Neural progenitor cell (in vitro differentiated cells): ENCODE data around the gene ATP10B. TPM values are rescaled to one million over a fixed set of nuclear protein-coding genes. Genes with fewer than 3 reads are reported as not detected.

ENCODE experiments used
- DNase-seq: peaks from one replicate; pipeline ENCODE4 v3.0.0-alpha.2; 2016; ENCODE audit warnings: low spot score
- H2AFZ ChIP-seq: fragments of 200-600 bp; sonication (generic); replicated peaks from 2 replicates; pipeline ENCODE4 v1.6.1; 2016; ENCODE audit warnings: antibody characterized with exemption
- H3F3A ChIP-seq: fragments of 200-600 bp; sonication (generic); 2 replicates; pipeline ENCODE4 v1.6.1; 2016; ENCODE audit warnings: antibody characterized with exemption, low read depth
- H3K27ac ChIP-seq: fragments of 200-600 bp; sonication (generic); 2 replicates; pipeline ENCODE4 v1.5.1; 2016; ENCODE audit warnings: mild to moderate bottlenecking
- H3K27me3 ChIP-seq: fragments of 200-600 bp; sonication (generic); 2 replicates; pipeline ENCODE4 v1.6.1; 2016; ENCODE audit warnings: mild to moderate bottlenecking, moderate library complexity
- H3K36me3 ChIP-seq: fragments of 200-600 bp; sonication (generic); 2 replicates; pipeline ENCODE4 v1.5.1; 2016
- H3K4me1 ChIP-seq: fragments of 200-600 bp; sonication (generic); 2 replicates; pipeline ENCODE4 v1.6.1; 2016; ENCODE audit warnings: mixed run types
- H3K4me2 ChIP-seq: fragments of 200-600 bp; sonication (generic); 2 replicates; pipeline ENCODE4 v1.6.1; 2016
- H3K4me3 ChIP-seq: fragments of 200-600 bp; sonication (generic); 2 replicates; pipeline ENCODE4 v1.5.1; 2016
- H3K79me2 ChIP-seq: fragments of 200-600 bp; sonication (generic); 2 replicates; pipeline ENCODE4 v1.6.1; 2016; ENCODE audit warnings: low read depth
- H3K9ac ChIP-seq: fragments of 200-600 bp; sonication (generic); 2 replicates; pipeline ENCODE4 v1.6.1; 2016
- H3K9me3 ChIP-seq: fragments of 200-600 bp; sonication (generic); 2 replicates; pipeline ENCODE4 v1.5.1; 2016; ENCODE audit warnings: low read depth
- H4K20me1 ChIP-seq: fragments of 200-600 bp; sonication (generic); 2 replicates; pipeline ENCODE4 v1.6.1; 2016; ENCODE audit warnings: low read depth
- H3K27ac Mint-ChIP-seq: 3 replicates; pipeline ENCODE4 v1.8.0; 2021; ENCODE audit warnings: mixed read lengths
- H3K27me3 Mint-ChIP-seq: 2 replicates; pipeline ENCODE4 v1.8.0; 2022; ENCODE audit warnings: low read depth, mild to moderate bottlenecking, inconsistent platforms, moderate library complexity, mixed read lengths; ENCODE audit not compliant: insufficient read depth
- H3K36me3 Mint-ChIP-seq: 3 replicates; pipeline ENCODE4 v1.8.0; 2021; ENCODE audit warnings: mixed read lengths
- H3K4me1 Mint-ChIP-seq: 3 replicates; pipeline ENCODE4 v1.8.0; 2021; ENCODE audit warnings: mixed read lengths
- H3K4me3 Mint-ChIP-seq: 3 replicates; pipeline ENCODE4 v1.8.0; 2021; ENCODE audit warnings: mild to moderate bottlenecking, moderate library complexity, mixed read lengths
- H3K9me3 Mint-ChIP-seq: 3 replicates; pipeline ENCODE4 v1.8.0; 2020; ENCODE audit warnings: mixed read lengths
- EZH2 ChIP-seq: fragments of 200-600 bp; sonication (generic); IDR thresholded peaks from 2 replicates; pipeline ENCODE4 v1.6.1; 2017; ENCODE audit warnings: antibody characterized with exemption, mild to moderate bottlenecking, moderate library complexity
- EZH2phosphoT487 ChIP-seq: fragments of 200-600 bp; sonication (generic); IDR thresholded peaks from 2 replicates; pipeline ENCODE4 v1.6.1; 2017; ENCODE audit warnings: antibody characterized with exemption
- total RNA-seq: library from RNA; depleted of rRNA; stranded (reverse); fragments of >200 nt; gene quantifications from 2 replicates; pipeline ENCODE4 v1.2.3, GENCODE V29; 2015; ENCODE audit warnings: low replicate concordance
- TF ChIP-seq, protein P1 (sequence below): fragments of 200-600 bp; sonication (generic); IDR thresholded peaks from 2 replicates; pipeline ENCODE4 v1.5.1; 2017; ENCODE audit warnings: antibody characterized with exemption, mild to moderate bottlenecking

The ATP10B gene
- total RNA-seq, 1 donor from 2014 or later: not detected

DNA sequence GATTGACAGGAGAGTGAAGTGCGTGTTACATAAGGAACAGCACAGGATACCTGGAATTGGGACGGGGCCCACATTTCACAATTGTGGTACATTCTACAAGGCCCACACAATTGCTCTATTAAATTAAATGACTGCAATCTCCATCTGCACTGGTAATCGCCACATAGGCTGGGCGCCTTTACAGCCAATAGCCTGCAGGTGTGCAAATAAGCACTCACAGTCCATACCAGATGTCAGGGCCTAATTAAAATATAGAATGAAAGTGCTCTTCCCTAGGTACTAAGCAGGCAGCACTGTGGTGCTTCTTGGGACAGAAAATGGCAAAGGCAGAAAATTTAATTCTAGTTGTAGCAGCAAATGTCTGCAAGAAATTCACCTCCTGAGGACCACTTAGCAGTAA lies 82.7 kb downstream of the ATP10B start:
- H2AFZ ChIP-seq: no peak overlapping the region
- no peaks in the 10 kb centered on the region for H3K27me3 ChIP-seq
- TF ChIP-seq, protein P1, sequence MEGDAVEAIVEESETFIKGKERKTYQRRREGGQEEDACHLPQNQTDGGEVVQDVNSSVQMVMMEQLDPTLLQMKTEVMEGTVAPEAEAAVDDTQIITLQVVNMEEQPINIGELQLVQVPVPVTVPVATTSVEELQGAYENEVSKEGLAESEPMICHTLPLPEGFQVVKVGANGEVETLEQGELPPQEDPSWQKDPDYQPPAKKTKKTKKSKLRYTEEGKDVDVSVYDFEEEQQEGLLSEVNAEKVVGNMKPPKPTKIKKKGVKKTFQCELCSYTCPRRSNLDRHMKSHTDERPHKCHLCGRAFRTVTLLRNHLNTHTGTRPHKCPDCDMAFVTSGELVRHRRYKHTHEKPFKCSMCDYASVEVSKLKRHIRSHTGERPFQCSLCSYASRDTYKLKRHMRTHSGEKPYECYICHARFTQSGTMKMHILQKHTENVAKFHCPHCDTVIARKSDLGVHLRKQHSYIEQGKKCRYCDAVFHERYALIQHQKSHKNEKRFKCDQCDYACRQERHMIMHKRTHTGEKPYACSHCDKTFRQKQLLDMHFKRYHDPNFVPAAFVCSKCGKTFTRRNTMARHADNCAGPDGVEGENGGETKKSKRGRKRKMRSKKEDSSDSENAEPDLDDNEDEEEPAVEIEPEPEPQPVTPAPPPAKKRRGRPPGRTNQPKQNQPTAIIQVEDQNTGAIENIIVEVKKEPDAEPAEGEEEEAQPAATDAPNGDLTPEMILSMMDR: no peak
- TF ChIP-seq EZH2phosphoT487 (no peak), EZH2 (no peak)
- H3K36me3 ChIP-seq: no peaks in the 10 kb centered on the region
- H3K9ac ChIP-seq: no peak overlapping the region
- no peak overlapping the region for H3K27ac ChIP-seq
- Mint-ChIP-seq H3K36me3 (no peaks in the 10 kb centered on the region), H3K9me3 (no peaks in the 10 kb centered on the region), H3K4me1 (peaks cover 12% of the 10 kb centered on the region), H3K27me3 (peaks cover 5% of the 10 kb centered on the region), H3K4me3 (no peak overlapping the region), H3K27ac (no peak overlapping the region)
- no peak for DNase-seq
- no peak overlapping the region for H3K4me3 ChIP-seq
- no peaks in the 10 kb centered on the region for H3K9me3 ChIP-seq
- H3K79me2 ChIP-seq: no peaks in the 10 kb centered on the region
- H3K4me1 ChIP-seq: peaks cover 18% of the 10 kb centered on the region
- peaks cover 11% of the 10 kb centered on the region for H3F3A ChIP-seq
- no peaks in the 10 kb centered on the region for H4K20me1 ChIP-seq
- no peak overlapping the region for H3K4me2 ChIP-seq

- no peak overlapping the region for H3K4me3 Mint-ChIP-seq
Observed at GRCh38 chr5:160767062-160767461, 84.9 kb downstream of the ATP10B start.

GRCh38 chr5:160760008-160760407 lies 92.0 kb downstream of the ATP10B start:
- Histone ChIP-seq H3K4me3 (no peak overlapping the region), H3K79me2 (no peaks in the 10 kb centered on the region), H3K4me1 (no peaks in the 10 kb centered on the region), H3F3A (no peaks in the 10 kb centered on the region), H2AFZ (no peak overlapping the region), H3K9ac (no peak overlapping the region), H3K9me3 (no peaks in the 10 kb centered on the region), H3K4me2 (no peak overlapping the region), H4K20me1 (no peaks in the 10 kb centered on the region), H3K27ac (no peak overlapping the region), H3K36me3 (no peaks in the 10 kb centered on the region), H3K27me3 (no peaks in the 10 kb centered on the region)
- Mint-ChIP-seq H3K27me3 (no peaks in the 10 kb centered on the region), H3K9me3 (peaks cover 4% of the 10 kb centered on the region), H3K27ac (no peak overlapping the region), H3K4me1 (no peaks in the 10 kb centered on the region), H3K36me3 (no peaks in the 10 kb centered on the region), H3K4me3 (no peak overlapping the region)
- no peak for DNase-seq
- TF ChIP-seq EZH2 (no peak), EZH2phosphoT487 (no peak)
- TF ChIP-seq, protein P1: no peak

More at GRCh38 chr5:160767062-160767461, 84.9 kb downstream of the ATP10B start:
- H3K9me3 ChIP-seq: no peaks in the 10 kb centered on the region
- H3K27me3 ChIP-seq: no peaks in the 10 kb centered on the region
- no peaks in the 10 kb centered on the region for H3F3A ChIP-seq
- H3K27ac Mint-ChIP-seq: no peak overlapping the region
- peaks cover 3% of the 10 kb centered on the region for H3K27me3 Mint-ChIP-seq
- no peaks in the 10 kb centered on the region for H3K79me2 ChIP-seq
- no peak overlapping the region for H3K27ac ChIP-seq
- H3K36me3 ChIP-seq: no peaks in the 10 kb centered on the region
- H3K4me2 ChIP-seq: no peak overlapping the region
- no peak for TF ChIP-seq EZH2
- TF ChIP-seq EZH2phosphoT487: no peak
- TF ChIP-seq, protein P1: no peak
- no peaks in the 10 kb centered on the region for H3K9me3 Mint-ChIP-seq
- no peaks in the 10 kb centered on the region for H3K36me3 Mint-ChIP-seq
- H3K9ac ChIP-seq: no peak overlapping the region
- no peaks in the 10 kb centered on the region for H4K20me1 ChIP-seq
- no peaks in the 10 kb centered on the region for H3K4me1 Mint-ChIP-seq
- H3K4me1 ChIP-seq: no peaks in the 10 kb centered on the region
- H2AFZ ChIP-seq: no peak overlapping the region
- DNase-seq: no peak
- no peak overlapping the region for H3K4me3 ChIP-seq
